Effector memory CD4-positive, alpha-beta T cell (primary cell): Measurements from ENCODE around the gene S100A10.

Source experiments
- DNase-seq, 3 donors: peaks; one replicate each; pipeline ENCODE4 v3.0.0-alpha.2; 2020
- H3K27ac ChIP-seq: 2 replicates; pipeline ENCODE4 v1.7.0; 2013; ENCODE audit warnings: mild to moderate bottlenecking, low read length, moderate library complexity; ENCODE audit not compliant: insufficient read depth, poor library complexity, severe bottlenecking
- H3K27me3 ChIP-seq: replicated peaks from 2 replicates; pipeline ENCODE4 v1.7.0; 2013; ENCODE audit warnings: mild to moderate bottlenecking, low read length; ENCODE audit not compliant: insufficient read depth, control insufficient read depth, poor library complexity, severe bottlenecking
- H3K36me3 ChIP-seq: 2 replicates; pipeline ENCODE4 v1.7.0; 2013; ENCODE audit warnings: mild to moderate bottlenecking, low read length, moderate library complexity; ENCODE audit not compliant: control insufficient read depth, insufficient read depth
- H3K4me1 ChIP-seq: 2 replicates; pipeline ENCODE4 v1.7.0; 2013; ENCODE audit warnings: low read length, mild to moderate bottlenecking; ENCODE audit not compliant: control insufficient read depth, insufficient read depth, poor library complexity, severe bottlenecking
- H3K4me3 ChIP-seq: 2 replicates; pipeline ENCODE4 v1.7.0; 2013; ENCODE audit warnings: low read length, low read depth, mild to moderate bottlenecking; ENCODE audit not compliant: insufficient read depth, poor library complexity, severe bottlenecking
- H3K9me3 ChIP-seq: 2 replicates; pipeline ENCODE4 v1.7.0; 2013; ENCODE audit warnings: mild to moderate bottlenecking, low read length, moderate library complexity; ENCODE audit not compliant: control insufficient read depth

Gene S100A10

DNA sequence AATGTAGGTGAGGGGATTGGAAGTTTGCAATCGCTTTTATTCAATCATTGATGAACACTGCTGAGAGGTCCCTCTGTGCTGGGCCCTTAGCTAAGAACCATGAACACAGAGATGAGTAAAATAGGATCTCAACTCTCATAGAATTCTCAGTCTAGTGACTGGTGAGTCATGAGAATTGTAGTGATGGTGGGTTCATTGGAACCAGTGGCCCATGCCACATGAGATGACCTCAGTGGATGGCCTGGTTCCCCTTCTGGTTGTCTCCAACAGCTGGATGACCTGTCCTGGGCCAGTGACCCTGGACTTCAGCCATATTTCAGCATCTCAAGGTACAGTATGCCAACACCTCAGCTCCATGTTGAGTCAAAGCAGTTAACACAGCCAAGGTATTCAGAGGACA is 21.3 kb upstream of the S100A10 start:
- Histone ChIP-seq H3K27me3 (no peaks in the 10 kb centered on the region), H3K4me3 (no peak overlapping the region), H3K4me1 (no peaks in the 10 kb centered on the region), H3K9me3 (no peaks in the 10 kb centered on the region), H3K36me3 (no peaks in the 10 kb centered on the region), H3K27ac (no peak overlapping the region)
- DNase-seq, result no peak

DNA sequence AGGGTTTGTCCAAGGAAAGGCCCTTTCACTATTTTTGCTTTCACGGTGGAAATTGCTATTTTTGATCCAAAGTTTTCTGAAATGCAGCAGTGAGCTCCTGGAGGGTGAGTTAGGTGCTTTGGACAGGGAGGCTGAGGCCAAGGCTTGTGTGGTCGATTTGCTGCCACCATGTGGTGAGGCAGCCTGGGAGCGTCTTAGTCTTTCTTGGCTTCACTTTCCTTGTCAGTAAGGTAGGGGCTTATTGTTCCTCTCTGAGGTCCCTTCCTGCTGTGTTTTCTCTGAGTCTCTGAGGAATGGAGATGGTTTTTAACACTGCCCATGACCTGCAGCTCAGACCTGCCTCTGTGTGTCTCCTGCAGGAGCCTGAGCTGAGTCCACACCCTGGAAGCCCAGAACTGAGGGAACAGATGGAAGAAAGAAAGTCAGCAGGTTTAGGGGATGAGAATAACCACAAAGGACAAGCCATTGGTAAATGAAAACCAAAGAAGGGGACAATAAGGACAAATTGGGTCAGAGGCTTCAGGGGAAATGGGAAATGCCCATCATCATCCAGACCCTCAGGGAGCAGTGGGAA is 20.1 kb upstream of the S100A10 start:
- Histone ChIP-seq H3K36me3 (no peaks in the 10 kb centered on the region), H3K4me1 (no peaks in the 10 kb centered on the region), H3K4me3 (no peak overlapping the region), H3K9me3 (no peaks in the 10 kb centered on the region), H3K27ac (no peak overlapping the region), H3K27me3 (no peaks in the 10 kb centered on the region)
- DNase-seq, result no peak

DNA sequence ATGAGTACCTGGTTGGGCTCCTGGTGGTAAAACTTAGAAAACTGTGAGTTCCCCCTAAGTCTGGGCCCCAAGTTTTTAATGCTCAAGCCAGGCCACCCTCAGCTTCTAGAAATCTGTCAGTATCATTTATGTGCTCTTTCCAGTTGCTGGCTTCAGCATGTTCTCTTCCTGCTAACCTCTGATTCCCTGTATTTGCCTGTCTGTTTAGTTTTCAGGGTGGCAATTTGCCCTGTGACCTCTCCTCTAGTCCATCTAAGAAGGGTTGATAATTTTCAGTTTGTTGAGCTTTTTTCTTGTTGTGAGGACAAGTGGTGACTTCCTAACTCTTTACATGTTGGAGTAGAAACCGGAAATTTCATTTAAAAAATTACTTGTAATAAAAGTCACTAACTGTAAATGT is 16.0 kb upstream of the S100A10 start:
- no peak for DNase-seq
- no peak overlapping the region for H3K27ac ChIP-seq
- no peaks in the 10 kb centered on the region for H3K27me3 ChIP-seq
- H3K4me3 ChIP-seq, result no peak overlapping the region
- no peaks in the 10 kb centered on the region for H3K4me1 ChIP-seq
- H3K9me3 ChIP-seq, result no peaks in the 10 kb centered on the region
- no peaks in the 10 kb centered on the region for H3K36me3 ChIP-seq

DNA sequence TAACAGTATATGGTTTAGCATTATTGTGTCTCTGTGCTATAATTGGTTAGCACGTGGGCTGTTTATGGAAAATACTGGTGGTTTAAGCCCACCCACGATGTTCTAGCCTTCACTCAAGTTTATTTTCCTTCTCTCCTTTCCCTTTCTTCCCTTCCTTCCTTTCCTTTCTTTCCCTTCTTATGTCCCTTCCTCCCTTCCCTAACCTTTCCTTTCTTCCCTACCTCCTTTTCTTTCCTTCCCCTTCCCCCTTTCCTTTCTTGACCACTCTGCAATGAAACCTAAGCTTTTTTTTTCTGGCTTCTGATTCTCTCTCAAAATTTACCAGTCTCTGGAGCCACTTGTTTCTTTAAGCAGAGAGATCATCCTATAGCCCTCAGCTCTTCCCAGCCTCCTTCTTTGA is 13.4 kb upstream of the S100A10 start:
- no peak for DNase-seq
- no peaks in the 10 kb centered on the region for H3K36me3 ChIP-seq
- no peaks in the 10 kb centered on the region for H3K9me3 ChIP-seq
- H3K4me1 ChIP-seq, result no peaks in the 10 kb centered on the region
- no peaks in the 10 kb centered on the region for H3K27me3 ChIP-seq
- no peak overlapping the region for H3K4me3 ChIP-seq
- no peak overlapping the region for H3K27ac ChIP-seq

DNA sequence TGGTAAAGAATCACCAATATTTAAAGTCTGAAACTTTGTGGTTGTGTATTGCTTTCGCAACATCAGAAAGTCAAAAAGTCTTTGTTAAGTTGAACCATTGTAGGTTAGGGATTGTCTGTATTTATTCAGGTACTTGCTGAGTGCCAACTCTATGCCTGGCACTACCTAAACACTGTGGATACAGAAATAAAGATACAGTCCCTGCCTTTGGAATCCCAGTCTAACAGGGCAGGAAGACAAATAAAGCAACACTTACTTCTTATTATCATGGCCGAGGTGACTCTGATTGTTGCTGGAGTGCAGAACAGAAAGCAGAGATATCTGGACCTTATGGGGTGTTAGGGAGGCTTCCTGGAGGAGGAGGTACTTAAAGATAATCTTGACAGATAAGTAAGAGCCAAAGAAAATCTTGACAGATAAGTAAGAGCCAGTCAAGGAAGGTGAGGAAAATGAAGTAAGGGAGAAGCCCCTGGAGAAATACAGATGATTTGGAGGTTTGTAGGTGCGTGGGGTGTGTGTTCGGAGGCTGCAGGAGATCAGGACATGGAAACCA is 11.8 kb upstream of the S100A10 start:
- DNase-seq, result no peak
- Histone ChIP-seq H3K4me3 (no peak overlapping the region), H3K4me1 (no peaks in the 10 kb centered on the region)

DNA sequence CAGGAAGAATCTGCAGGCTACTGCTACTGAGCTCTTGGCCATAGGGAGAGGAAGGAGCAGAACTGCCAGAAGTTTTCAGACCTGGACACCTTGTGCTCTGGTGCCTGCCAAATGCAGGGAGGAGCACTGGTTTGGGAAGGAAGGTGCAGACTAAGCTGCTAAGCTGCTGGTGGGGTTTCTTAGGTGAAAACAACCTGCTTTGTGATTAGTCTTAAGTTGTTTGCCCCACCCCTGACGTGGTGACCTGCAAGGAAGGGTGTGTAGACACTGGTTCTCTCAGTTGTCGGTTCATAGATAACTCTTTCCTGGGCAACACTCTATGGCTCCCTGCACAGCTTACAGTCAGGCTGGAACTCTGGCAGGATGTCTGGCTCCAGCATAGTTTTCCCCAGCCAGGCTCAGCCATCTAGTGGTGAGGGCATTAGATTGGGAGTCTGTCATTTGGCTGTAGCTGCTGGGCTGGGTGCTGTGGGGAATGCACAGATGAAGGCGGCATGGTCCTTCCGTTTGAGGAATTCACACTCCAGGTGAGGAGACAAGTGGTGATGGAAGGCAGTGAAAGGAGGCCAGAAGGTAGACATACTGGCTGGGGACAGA is 10.3 kb upstream of the S100A10 start:
- no peak overlapping the region for H3K27ac ChIP-seq
- DNase-seq, result no peak
- H3K27me3 ChIP-seq, result no peaks in the 10 kb centered on the region
- H3K9me3 ChIP-seq, result no peaks in the 10 kb centered on the region
- H3K36me3 ChIP-seq, result no peaks in the 10 kb centered on the region
- no peaks in the 10 kb centered on the region for H3K4me1 ChIP-seq
- no peak overlapping the region for H3K4me3 ChIP-seq

More for the DNA sequence above, 11.8 kb upstream of the S100A10 start:
- H3K36me3 ChIP-seq, result no peaks in the 10 kb centered on the region
- H3K9me3 ChIP-seq, result no peaks in the 10 kb centered on the region
- H3K27me3 ChIP-seq, result no peaks in the 10 kb centered on the region
- no peak overlapping the region for H3K27ac ChIP-seq

DNA sequence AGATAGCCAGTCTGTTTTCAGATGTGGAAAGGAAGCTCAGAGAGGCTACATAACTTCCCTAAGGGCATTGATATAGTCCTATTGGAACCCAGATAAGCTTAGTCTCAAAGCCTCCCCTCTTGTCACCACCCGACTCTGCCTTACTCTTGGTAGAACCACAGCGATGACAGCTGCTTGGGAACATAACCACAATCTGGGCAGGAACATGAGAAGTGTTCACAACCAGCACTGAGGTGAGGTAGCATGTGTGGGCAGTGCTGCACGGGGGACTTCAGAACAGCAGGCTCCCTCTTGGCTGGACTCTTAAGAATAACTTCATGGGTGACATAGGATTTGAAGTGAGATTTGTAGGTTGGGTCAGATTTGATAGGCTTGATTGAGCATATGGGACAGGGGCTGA is 9.3 kb upstream of the S100A10 start:
- H3K27me3 ChIP-seq, result no peaks in the 10 kb centered on the region
- H3K27ac ChIP-seq, result no peak overlapping the region
- no peaks in the 10 kb centered on the region for H3K36me3 ChIP-seq
- no peaks in the 10 kb centered on the region for H3K9me3 ChIP-seq
- no peak overlapping the region for H3K4me3 ChIP-seq
- DNase-seq, result no peak
- no peaks in the 10 kb centered on the region for H3K4me1 ChIP-seq

DNA sequence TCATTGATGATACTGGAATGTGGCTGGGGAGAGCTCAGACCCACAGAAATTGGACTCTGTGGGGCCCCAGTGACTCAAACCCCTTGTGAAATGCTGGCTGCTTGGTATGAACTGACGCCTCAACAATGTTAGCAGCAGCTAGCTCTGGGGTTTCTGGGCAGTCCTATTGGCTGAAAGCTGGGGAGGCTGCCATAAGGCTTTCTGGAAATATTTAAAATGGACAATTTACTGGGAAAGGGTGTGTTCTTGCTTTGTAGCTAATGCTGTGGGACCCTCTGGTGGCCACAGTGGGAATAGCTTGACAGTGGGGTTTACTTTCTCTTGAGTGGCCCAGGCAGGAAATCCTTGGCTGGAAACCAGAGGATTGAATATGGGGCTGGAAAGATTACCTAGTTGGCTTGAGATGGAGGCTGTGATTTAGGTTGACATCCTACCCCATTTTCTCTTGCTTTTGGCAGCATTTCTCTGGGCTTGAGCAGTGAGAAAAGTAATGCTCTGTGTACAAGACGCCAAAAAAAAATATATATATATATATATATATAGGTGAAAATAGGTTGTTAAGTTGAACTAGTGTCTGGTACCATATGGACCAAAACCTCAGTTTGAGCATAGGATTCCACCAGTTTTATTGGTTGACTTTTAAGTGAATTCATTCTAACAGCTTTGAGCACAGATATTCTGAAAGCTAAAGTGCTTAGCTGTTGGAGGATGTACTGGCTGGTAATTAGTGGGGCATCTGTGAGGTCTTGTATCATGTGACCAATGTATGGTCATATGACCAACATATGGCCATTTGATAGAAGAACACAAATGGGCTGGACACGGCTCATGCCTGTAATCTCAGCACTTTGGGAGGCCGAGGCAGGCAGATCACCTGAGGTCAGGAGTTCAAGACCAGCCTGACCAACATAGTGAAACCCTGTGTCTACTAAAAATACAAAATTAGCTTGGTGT is 8.2 kb upstream of the S100A10 start:
- Histone ChIP-seq H3K4me3 (no peak overlapping the region), H3K27ac (no peak overlapping the region), H3K4me1 (no peaks in the 10 kb centered on the region), H3K36me3 (no peaks in the 10 kb centered on the region), H3K9me3 (no peaks in the 10 kb centered on the region), H3K27me3 (no peaks in the 10 kb centered on the region)
- DNase-seq, result peak; percentile 53 to 72 (median 56)

DNA sequence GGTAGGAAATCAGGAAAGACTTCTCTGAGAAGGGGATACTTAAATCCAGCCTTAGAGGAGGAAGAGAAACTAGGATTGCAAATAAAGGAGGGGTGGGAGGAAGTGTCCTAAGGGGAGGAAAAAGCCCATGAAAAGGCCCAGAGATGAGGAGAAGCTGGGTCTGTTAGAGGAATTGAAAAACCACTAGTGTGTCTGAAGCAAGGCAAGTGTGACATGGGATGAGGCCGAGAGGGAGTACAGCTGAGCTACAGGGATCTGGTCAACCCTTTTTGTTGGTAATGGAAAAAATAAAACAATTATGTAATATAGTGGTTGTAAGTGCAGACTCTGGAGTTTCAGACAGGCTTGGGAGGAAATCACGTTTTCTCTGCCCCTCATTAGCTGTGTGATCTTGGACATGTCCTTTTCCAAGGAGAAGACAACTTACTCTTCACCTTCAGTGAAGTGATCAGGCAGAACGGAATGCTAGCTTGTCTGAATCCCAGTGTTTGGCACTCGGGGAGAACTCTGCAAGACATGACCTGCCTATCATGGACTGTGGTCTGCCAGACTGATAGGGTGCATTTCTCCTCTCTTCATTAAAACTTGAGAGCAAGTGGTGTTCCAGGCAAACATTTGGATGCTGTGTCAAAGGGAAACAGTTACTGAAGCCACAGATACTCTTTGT is 7.4 kb upstream of the S100A10 start:
- no peaks in the 10 kb centered on the region for H3K36me3 ChIP-seq
- H3K4me3 ChIP-seq, result no peak overlapping the region
- H3K27ac ChIP-seq, result no peak overlapping the region
- no peak for DNase-seq
- no peaks in the 10 kb centered on the region for H3K27me3 ChIP-seq
- H3K9me3 ChIP-seq, result no peaks in the 10 kb centered on the region
- H3K4me1 ChIP-seq, result no peaks in the 10 kb centered on the region
